Effector memory CD8-positive, alpha-beta T cell (primary cell): ENCODE measurements around the gene NIPAL1.
"Not testable (repeated sequence)": the region's sequence is repeated elsewhere in the genome, so short reads cannot be mapped to it uniquely, and the experiment has no call there.

Experiments used
- ATAC-seq: fragments of 150-1000 bp; cut with Tn5 transposase; replicated peaks from 2 replicates; pipeline ENCODE4 v1.10.0; 2021; ENCODE audit warnings: mild to moderate bottlenecking, moderate library complexity
- DNase-seq, 3 experiments: peaks; one replicate each; pipeline ENCODE4 v3.0.0; 2021
- H3K27ac Mint-ChIP-seq, 2 donors: one replicate each; pipeline ENCODE4 v1.8.0; 2022; ENCODE audit warnings: mild to moderate bottlenecking in 2 of 2, mixed read lengths in 2 of 2, moderate library complexity in 2 of 2
- H3K27me3 Mint-ChIP-seq, 2 donors: one replicate each; pipeline ENCODE4 v1.8.0; 2022; ENCODE audit warnings: mixed read lengths in 2 of 2
- H3K36me3 Mint-ChIP-seq: one replicate; pipeline ENCODE4 v1.8.0; 2022; ENCODE audit warnings: mild to moderate bottlenecking, moderate library complexity, mixed read lengths; ENCODE audit not compliant: insufficient read depth
- H3K4me1 Mint-ChIP-seq, 2 donors: one replicate each; pipeline ENCODE4 v1.8.0; 2022; ENCODE audit warnings: low read depth in 2 of 2, mixed read lengths in 2 of 2
- H3K4me3 Mint-ChIP-seq, 2 donors: one replicate each; pipeline ENCODE4 v1.8.0; 2022; ENCODE audit warnings: mild to moderate bottlenecking in 2 of 2, mixed read lengths in 2 of 2, moderate library complexity in 2 of 2
- H3K9me3 Mint-ChIP-seq, 2 donors: one replicate each; pipeline ENCODE4 v1.8.0; 2022; ENCODE audit warnings: mixed read lengths in 2 of 2
- total RNA-seq, 9 experiments: gene quantifications; one replicate each; lab custom pipeline; 2026; lab: John Stamatoyannopoulos, UW

The NIPAL1 gene
- 0 to 15.6 (median 1.2) reads per million in 9 experiments for total RNA-seq

- Mint-ChIP-seq H3K27ac (no peak within 1 kb of the TSS), H3K4me3 (peak within 1 kb of the TSS; percentile 78 to 86), H3K36me3 (no peaks in the 10 kb centered on the region), H3K4me1 (peaks cover 4 to 7% of the 10 kb centered on the region in 2 donors), H3K9me3 (no peaks in the 10 kb centered on the region), H3K27me3 (peaks cover 39 to 41% of the 10 kb centered on the region in 2 donors)
- DNase-seq: peak; percentile 40 to 47 (median 46)
- peak; percentile 89 for ATAC-seq
Measured at GRCh38 chr4:48016141-48017107, at the start of gene NIPAL1, which contains the start of gene CNGA1. NIPAL1 (plus strand) TSS chr4:48016772; CDS start chr4:48016840, 68 bp downstream. CNGA1 (minus strand) TSS chr4:48016681; CDS start chr4:47952689, 63,992 bp downstream.

- H3K9me3 Mint-ChIP-seq: no peaks in the 10 kb centered on the region
- DNase-seq: no peak
- H3K36me3 Mint-ChIP-seq: no peaks in the 10 kb centered on the region
- H3K27ac Mint-ChIP-seq: no peak overlapping the region
- no peaks in the 10 kb centered on the region for H3K4me1 Mint-ChIP-seq
- H3K27me3 Mint-ChIP-seq: peaks cover 24% of the 10 kb centered on the region in 2 donors
- no peak for ATAC-seq
- no peak overlapping the region for H3K4me3 Mint-ChIP-seq
Measured at GRCh38 chr4:47968847-47969246, 47.7 kb upstream of the NIPAL1 start.

- no peak for DNase-seq
- no peak for ATAC-seq
- H3K27ac Mint-ChIP-seq: no peak overlapping the region
- no peaks in the 10 kb centered on the region for H3K4me1 Mint-ChIP-seq
- no peaks in the 10 kb centered on the region for H3K9me3 Mint-ChIP-seq
- H3K36me3 Mint-ChIP-seq: no peaks in the 10 kb centered on the region
- H3K4me3 Mint-ChIP-seq: no peak overlapping the region
- peaks cover 14 to 18% of the 10 kb centered on the region in 2 donors for H3K27me3 Mint-ChIP-seq
Measured at GRCh38 chr4:47972181-47972580, 44.4 kb upstream of the NIPAL1 start.

- Mint-ChIP-seq H3K36me3 (no peaks in the 10 kb centered on the region), H3K9me3 (no peaks in the 10 kb centered on the region), H3K4me3 (no peak overlapping the region), H3K4me1 (no peaks in the 10 kb centered on the region), H3K27ac (no peak overlapping the region), H3K27me3 (peaks cover 14 to 18% of the 10 kb centered on the region in 2 donors)
- DNase-seq (no peak), ATAC-seq (no peak)
Measured at GRCh38 chr4:47972721-47973120, 43.9 kb upstream of the NIPAL1 start.

- no peak for DNase-seq
- H3K4me1 Mint-ChIP-seq: no peaks in the 10 kb centered on the region
- H3K9me3 Mint-ChIP-seq: no peaks in the 10 kb centered on the region
- no peak overlapping the region for H3K4me3 Mint-ChIP-seq
- H3K27me3 Mint-ChIP-seq: peaks cover 6 to 7% of the 10 kb centered on the region in 2 donors
- no peaks in the 10 kb centered on the region for H3K36me3 Mint-ChIP-seq
- ATAC-seq: no peak
- no peak overlapping the region for H3K27ac Mint-ChIP-seq
Measured at GRCh38 chr4:47974566-47974965, 42.0 kb upstream of the NIPAL1 start.

GRCh38 chr4:47990145-47990544, 26.4 kb upstream of the NIPAL1 start:
- Mint-ChIP-seq H3K9me3 (peaks cover 0 to 19% of the 10 kb centered on the region in 2 donors), H3K36me3 (no peaks in the 10 kb centered on the region), H3K4me1 (peaks cover 0 to 3% of the 10 kb centered on the region in 2 donors), H3K27ac (no peak overlapping the region), H3K4me3 (no peak overlapping the region), H3K27me3 (peaks cover 24 to 41% of the 10 kb centered on the region in 2 donors)
- no peak for DNase-seq
- no peak for ATAC-seq

GRCh38 chr4:47992475-47992874, 24.1 kb upstream of the NIPAL1 start:
- not testable (repeated sequence) for H3K4me1 Mint-ChIP-seq, ATAC-seq, H3K27ac Mint-ChIP-seq, DNase-seq, H3K4me3 Mint-ChIP-seq, H3K36me3 Mint-ChIP-seq
- Mint-ChIP-seq H3K9me3 (peaks cover 0 to 19% of the 10 kb centered on the region in 2 donors), H3K27me3 (peaks cover 16 to 27% of the 10 kb centered on the region in 2 donors)

GRCh38 chr4:47996021-47996420, 20.6 kb upstream of the NIPAL1 start:
- DNase-seq (no peak), ATAC-seq (no peak)
- H3K4me1 Mint-ChIP-seq: peaks cover 0 to 3% of the 10 kb centered on the region in 2 donors
- H3K27ac Mint-ChIP-seq: no peak overlapping the region
- no peaks in the 10 kb centered on the region for H3K36me3 Mint-ChIP-seq
- H3K9me3 Mint-ChIP-seq: peaks cover 0 to 13% of the 10 kb centered on the region in 2 donors
- no peak overlapping the region for H3K4me3 Mint-ChIP-seq
- peaks cover 16 to 27% of the 10 kb centered on the region in 2 donors for H3K27me3 Mint-ChIP-seq

GRCh38 chr4:48002267-48002666, 14.3 kb upstream of the NIPAL1 start:
- Mint-ChIP-seq H3K27ac (no peak overlapping the region), H3K36me3 (no peaks in the 10 kb centered on the region), H3K4me3 (no peak overlapping the region), H3K27me3 (peaks cover 0 to 8% of the 10 kb centered on the region in 2 donors), H3K4me1 (no peaks in the 10 kb centered on the region), H3K9me3 (no peaks in the 10 kb centered on the region)
- ATAC-seq (no peak), DNase-seq (no peak)

GRCh38 chr4:48003568-48003967, 13.0 kb upstream of the NIPAL1 start:
- not testable (repeated sequence) for H3K4me1 Mint-ChIP-seq, H3K27ac Mint-ChIP-seq, H3K27me3 Mint-ChIP-seq, H3K4me3 Mint-ChIP-seq, H3K9me3 Mint-ChIP-seq, H3K36me3 Mint-ChIP-seq, ATAC-seq
- peak in 2 of 3 experiments; percentile 8 to 19 for DNase-seq

GRCh38 chr4:48005781-48006180, 10.8 kb upstream of the NIPAL1 start:
- H3K4me3 Mint-ChIP-seq: no peak overlapping the region
- no peaks in the 10 kb centered on the region for H3K4me1 Mint-ChIP-seq
- H3K9me3 Mint-ChIP-seq: no peaks in the 10 kb centered on the region
- H3K36me3 Mint-ChIP-seq: no peaks in the 10 kb centered on the region
- ATAC-seq (no peak), DNase-seq (no peak)
- no peak overlapping the region for H3K27ac Mint-ChIP-seq
- peaks cover 5 to 6% of the 10 kb centered on the region in 2 donors for H3K27me3 Mint-ChIP-seq

GRCh38 chr4:48008021-48008596, 8.5 kb upstream of the NIPAL1 start:
- no peaks in the 10 kb centered on the region for H3K9me3 Mint-ChIP-seq
- no peak overlapping the region for H3K27ac Mint-ChIP-seq
- no peaks in the 10 kb centered on the region for H3K36me3 Mint-ChIP-seq
- no peak for ATAC-seq
- no peaks in the 10 kb centered on the region for H3K4me1 Mint-ChIP-seq
- no peak overlapping the region for H3K4me3 Mint-ChIP-seq
- no peak for DNase-seq
- peaks cover 23 to 27% of the 10 kb centered on the region in 2 donors for H3K27me3 Mint-ChIP-seq

GRCh38 chr4:48010906-48011305, 5.7 kb upstream of the NIPAL1 start:
- H3K36me3 Mint-ChIP-seq, H3K9me3 Mint-ChIP-seq, ATAC-seq, H3K4me3 Mint-ChIP-seq, DNase-seq, H3K4me1 Mint-ChIP-seq, H3K27ac Mint-ChIP-seq: not testable (repeated sequence)
- peaks cover 42 to 47% of the 10 kb centered on the region in 2 donors for H3K27me3 Mint-ChIP-seq
